Renal cortex interstitium (tissue), 11 donors: ENCODE data around the gene LUC7L2. TPM values are rescaled to one million over a fixed set of nuclear protein-coding genes. Genes with fewer than 3 reads are reported as not detected.
"Not testable (repeated sequence)": the region's sequence is repeated elsewhere in the genome, so short reads cannot be mapped to it uniquely, and the experiment has no call there.

Experiments
- DNase-seq, 11 donors: peaks; one replicate each; pipeline ENCODE4 v3.0.0-alpha.2; 2013; ENCODE audit warnings: low read depth in 9 of 11, low spot score in 4 of 11; ENCODE audit errors: extremely low read depth in 1 of 11
- polyA plus RNA-seq, 3 donors: library from polyadenylated mRNA; unstranded; fragments of 120-200 nt; gene quantifications; one replicate each; pipeline ENCODE4 v1.2.1, GENCODE V29; 2013; ENCODE audit not compliant: insufficient read length in 3 of 3

LUC7L2 gene
- polyA plus RNA-seq, 3 donors, result 118 to 182 (median 151) TPM

DNA sequence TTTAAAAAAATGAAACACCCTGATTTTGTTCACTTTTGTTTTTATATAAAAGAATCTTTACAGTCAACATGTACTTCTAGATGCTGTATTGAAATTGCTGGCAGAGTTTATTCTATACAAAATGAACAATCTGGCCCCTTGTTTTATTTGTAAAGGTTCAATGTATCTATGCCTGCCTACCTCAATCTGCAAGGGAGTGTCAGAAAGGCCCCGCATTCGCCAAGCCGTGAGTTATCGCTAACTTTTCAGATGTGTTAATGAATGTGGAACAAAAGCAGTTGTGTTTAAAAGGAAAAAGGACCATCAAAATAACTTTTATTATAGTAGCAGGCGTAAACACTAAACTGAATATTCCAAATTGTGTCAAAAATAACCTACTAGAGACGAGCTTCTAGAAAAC, 14.6 kb downstream of the LUC7L2 start:
- no peak for DNase-seq

DNA sequence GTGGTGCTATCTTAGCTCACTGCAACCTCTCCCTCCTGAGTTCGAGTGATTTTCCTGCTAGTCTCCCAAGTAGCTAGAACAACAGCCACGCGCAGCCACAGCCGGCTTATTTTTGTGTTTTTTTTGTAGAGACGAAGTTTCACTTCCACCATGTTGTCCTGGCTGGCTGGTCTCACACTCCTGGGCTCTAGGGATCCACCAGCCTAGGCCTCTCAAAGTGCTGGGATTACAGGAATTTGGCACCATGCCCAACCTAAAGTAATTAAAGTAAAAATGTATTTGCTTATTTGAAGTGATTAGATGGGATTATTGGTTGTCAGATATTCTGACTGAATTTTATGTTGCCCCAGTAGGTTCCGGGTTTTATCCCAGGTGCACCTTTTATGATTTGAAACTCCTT, 22.7 kb downstream of the LUC7L2 start:
- DNase-seq, result no peak

DNA sequence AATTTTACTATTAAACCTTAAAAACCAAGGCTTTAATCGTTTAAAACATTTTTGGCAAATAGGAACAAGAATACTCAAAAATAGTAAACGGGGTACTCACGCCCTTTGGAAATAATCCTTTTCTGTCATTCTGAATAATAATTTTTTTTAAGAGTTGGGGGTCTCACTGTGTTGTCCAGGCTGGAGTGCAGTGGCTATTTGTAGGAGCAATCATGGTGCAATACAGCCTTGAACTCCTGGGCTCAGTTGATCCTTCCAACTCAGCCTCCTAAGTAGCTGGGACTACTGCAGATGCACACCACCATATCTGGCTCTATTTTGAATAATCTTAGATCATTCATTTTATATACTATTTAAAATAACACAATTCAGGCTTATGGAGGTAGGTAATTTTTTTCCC, 24.9 kb downstream of the LUC7L2 start:
- no peak for DNase-seq

DNA sequence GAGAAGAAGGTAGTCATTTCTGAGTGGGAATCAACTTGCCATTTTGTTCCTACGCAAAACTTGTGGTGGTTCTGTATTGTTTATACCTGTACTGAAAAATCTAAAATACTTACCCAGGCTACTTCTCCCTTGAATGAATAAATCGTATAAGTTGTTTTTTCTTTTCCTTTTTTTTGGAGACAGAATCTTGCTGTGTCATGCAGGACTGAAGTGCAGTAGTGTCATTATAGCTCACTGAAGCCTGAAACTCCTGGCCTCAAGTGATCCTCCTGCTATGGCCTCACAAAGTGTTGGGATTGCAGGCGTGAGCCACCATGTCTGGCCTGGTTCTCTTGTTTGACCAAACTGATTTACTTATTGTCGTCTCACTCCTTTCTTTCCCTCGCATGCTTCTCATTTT, 27.9 kb downstream of the LUC7L2 start:
- no peak for DNase-seq

DNA sequence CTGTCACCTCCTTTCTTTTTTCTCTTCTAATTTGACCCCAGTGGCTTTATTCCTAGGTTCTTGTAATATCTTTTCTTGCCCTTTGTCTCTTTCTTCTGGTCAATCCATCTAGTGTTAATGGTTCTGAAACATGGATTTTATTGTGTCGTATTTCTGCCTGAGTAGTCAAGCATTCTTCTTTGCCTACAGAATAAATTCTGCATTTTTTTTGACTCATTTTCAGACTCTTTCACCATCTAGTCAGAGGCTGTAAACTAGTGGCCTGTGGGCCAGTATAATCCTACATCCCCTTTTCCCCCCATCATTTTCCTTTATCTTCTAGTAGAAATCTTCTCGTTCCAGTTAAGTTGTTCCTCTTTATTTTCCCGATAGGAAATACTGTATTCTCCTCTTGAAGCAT, 29.4 kb downstream of the LUC7L2 start:
- no peak for DNase-seq

DNA sequence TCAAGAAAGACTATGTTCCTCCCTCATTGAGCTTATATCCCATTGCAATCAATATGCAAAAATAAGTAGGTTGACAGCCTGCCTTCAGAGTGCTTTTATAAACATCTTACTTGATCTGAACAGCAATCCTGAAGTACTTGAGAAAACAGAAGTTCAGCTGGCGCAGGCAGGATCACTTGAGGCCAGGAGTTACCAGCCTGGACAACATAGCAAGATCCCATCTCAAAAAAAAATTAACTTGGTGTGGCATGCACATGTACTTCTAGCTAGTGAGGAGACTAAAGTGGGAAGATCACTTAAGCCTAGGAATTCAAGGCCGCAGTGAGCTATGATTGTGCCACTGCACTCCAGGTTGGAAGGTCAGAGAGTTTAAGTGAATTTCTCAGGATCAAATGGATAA, 30.1 kb downstream of the LUC7L2 start:
- DNase-seq, result no peak

DNA sequence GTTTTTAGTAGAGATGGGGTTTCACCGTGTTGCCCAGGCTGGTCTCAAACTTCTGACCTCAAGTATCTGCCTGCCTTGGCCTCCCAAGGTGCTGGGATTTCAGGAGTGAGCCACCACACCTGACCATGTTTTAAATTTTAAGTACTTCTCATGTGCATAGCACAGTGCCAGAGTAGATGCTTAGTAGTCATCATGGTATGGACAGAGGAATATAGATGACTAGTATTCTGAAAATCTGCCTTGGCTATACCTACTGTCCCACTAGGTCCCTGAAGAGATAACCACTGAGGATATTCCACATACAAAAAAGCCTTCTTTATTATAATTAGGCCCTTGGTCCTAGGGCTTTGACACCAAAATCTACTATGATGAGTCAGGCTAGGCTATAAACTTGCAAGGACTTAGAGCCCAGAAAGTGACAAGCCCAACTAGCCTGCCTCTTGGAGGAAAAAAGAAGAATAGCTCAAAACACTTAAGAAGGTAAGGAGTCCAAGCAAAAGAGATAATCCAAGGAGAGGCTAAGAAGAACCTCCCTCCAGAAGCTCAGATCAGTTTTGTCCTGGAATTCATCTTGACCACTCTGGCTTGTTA, 34.0 kb downstream of the LUC7L2 start:
- no peak for DNase-seq

DNA sequence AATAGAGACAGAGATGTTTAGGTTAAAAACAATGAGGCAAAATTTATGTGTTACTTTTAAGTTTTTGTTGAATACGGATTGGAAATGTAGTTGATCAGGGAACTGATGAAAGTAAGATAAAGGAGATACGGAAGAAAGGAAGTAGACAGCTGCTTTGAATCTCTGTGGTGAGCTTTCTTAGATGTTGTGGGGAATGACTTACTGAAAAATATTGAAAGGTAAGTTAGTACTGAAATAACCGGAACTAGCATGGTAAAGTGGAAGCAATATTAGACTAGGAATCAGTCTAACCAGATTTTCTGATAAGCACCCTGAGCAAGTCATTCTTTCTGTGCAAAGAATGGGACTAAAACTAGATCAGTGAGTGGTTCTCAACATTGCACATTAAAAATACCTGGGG, 34.8 kb downstream of the LUC7L2 start:
- DNase-seq, result no peak

DNA sequence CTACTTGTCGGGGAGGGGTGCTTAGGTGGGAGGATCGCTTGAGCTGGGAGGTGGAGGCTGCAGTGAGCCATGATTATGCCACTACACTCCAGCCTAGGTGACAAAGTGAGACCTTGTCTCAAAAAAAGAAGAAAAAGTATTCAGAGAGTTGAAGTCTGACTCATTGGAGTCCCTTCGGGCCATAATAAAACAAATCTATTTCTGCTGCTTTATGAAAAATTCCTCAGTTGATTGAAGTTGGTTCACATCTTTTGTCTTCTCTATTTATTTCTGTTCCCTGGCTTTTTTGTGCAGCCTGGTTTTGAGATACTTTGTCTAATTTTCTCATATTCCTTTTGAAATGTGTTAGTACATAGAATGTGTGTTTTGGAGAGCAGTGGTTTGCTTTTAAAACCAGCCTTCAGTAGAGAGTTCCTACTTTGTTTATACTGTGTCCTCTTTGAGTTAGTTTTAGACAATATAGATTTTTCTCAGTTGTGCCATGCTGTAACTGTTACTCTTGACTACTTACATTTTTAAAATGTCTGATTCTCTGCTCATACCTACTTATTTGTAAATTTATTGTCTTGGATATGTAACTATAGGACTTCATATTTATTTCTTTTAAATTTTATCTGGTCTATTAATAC, 36.7 kb downstream of the LUC7L2 start:
- no peak for DNase-seq

DNA sequence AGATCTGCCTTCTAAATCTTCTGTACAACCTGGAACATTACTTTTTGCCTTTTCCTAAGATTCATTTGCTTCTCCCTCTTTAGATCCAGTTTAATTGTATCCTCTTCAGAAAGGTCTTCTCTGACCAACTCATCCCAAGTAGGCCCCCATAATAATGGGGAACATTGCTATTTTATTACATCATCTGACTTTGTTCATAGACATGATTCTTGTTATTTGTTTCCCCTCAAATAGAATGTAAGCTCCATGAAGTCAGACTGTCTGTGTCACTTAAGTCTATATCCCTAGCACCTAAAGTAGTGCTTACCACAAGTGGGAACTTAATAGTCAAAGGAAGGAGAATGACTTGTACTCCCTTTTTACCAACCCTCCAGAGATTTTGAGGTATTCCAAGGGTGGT, 37.5 kb downstream of the LUC7L2 start:
- DNase-seq, result no peak

DNA sequence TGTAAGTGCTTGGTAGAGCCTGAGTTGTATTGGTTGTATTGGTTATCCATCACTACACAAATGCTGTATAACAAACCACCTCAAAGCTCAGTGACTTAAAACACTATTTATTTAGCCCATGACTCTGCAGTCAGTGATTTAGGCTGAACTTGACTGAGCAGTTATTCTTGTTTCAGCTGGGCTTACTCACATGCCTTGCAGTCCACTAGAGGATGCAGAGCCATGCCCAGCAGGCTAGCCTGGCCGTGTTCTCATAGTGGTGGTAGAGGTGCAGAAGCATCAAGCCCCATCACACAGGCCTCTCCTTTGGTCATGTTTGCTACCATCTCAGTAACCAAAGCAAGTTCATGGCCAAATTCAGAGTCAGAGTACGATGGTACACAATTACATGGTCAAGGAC, 43.9 kb downstream of the LUC7L2 start:
- no peak for DNase-seq

DNA sequence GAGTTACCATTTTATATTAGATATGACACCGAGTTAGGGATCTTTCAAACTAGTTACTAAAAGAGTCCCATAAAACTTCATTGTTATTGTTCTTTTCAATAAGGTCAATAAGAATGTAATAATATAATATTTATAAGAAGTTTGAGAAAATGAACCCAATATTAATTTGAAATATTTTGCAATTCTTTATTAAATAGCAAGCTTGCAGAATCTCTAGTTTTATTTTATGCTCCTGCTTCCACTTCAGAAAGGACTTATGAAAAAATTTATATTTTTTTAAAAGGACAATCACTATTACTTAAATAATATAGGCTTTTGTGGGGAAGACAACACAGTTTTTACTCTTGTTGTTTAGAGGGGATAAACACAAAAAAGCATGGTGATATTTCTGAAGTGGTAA, 47.9 kb downstream of the LUC7L2 start:
- no peak for DNase-seq

DNA sequence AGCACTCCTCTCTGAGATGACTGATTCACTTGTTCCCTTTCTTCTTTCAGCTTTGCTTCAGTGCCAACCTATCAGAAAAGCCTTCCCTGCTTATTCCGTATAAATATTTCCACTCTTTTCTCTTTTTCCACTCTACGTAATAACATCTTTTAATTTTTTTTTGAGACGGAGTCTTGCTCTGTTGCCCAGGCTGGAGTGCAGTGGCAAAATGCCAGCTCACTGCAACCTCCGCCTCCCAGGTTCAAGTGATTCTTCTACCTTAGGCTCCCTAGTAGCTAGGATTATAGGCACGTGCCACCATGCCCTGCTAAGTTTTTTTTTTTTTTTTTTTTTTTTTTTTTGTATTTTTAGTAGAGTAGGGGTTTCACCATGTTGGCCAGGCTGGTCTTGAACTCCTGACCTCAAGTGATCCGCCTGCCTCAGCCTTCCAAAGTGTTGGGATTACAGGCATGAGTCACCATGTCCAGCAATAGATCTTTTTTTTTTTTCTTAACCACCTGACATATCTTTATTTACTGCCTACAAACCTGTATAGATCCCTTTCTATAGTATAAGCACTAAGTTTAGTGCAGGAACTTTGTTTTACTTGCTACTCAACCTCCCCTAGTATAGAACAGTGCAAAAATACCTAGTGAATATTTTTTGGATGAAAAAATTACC, 55.2 kb downstream of the LUC7L2 start:
- DNase-seq, result not testable (repeated sequence)

DNA sequence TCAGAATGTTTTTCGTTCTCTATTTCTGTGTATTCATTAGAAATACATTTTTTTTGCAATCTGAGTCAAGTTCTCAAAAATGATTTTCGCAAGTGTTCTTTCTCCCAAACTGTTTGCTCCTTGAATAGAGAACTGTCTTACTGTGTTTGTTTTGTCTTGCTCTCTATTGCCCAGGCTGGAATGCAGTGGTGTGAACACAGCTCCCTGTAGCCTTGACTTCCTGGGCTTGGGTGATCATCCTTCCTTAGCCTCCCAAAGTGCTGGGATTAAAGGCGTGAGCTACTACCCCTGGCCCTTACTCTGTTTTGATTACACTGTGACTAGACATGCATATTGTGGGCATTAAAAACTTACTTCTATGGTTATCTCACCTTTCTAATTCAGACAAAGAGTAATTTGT, 56.7 kb downstream of the LUC7L2 start:
- DNase-seq, result no peak

DNA sequence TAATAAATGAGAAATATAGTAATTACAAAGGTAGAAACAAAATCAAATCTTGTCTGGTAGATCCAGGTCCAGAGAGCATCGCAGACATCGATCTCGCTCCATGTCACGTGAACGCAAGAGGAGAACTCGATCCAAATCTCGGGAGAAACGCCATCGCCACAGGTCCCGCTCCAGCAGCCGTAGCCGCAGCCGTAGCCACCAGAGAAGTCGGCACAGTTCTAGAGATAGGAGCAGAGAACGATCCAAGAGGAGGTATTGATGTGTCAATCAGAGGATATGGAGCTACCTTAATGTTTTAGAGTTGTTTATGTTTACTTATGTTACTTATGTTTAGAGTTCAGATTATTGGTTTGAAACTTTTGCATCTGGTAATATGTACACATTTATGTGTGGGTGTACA, 57.8 kb downstream of the LUC7L2 start:
- no peak for DNase-seq

DNA sequence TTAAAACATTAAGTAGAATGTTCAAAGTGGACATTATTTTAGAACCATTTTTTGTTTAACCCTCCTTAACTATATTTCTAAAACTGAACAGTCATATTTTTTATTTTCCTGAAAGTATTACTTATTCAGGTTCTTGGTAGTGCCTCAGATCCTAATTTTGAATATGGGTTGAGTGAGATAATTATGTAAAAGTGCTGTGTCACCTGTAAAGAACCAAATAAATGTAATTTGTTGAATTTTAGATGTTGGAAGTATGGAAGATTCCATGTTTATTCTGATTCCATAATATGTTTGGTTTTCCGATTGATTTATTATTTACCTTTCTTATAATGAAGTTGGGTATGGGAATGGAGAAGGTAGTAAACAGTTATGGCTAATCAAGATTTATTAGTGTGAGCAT, 61.4 kb downstream of the LUC7L2 start:
- DNase-seq, result no peak

DNA sequence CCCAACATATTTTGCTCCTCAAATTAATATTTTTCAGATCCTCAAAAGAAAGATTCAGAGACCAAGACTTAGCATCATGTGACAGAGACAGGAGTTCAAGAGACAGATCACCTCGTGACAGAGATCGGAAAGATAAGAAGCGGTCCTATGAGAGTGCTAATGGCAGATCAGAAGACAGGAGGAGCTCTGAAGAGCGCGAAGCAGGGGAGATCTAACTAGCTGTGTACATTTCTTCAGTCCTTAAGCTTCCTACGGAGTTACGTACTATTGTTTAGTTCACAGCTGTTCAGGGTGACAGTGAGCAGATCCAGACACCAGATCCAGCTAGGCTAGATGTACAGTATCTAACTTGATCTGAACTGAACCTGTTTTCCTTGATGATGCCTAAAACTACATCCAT, 62.4 kb downstream of the LUC7L2 start:
- no peak for DNase-seq

DNA sequence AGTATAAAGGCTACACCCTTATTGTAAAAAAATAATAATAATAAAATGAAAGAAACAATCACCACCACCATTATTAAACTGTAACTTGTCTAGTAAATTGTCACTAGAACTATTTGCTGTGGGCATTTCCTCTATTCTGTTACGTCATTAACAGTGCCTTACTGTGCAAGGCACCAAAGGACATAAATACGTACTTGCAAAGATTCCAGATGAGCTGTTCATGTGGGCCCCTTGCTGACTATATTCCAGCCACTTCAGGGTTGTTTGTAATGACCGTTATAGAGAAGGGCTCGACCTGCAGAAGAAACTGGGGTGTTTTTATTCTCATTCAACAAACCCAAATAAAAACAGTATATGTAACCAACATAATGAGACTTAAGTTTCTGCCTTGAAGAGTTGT, 63.4 kb downstream of the LUC7L2 start:
- no peak for DNase-seq

DNA sequence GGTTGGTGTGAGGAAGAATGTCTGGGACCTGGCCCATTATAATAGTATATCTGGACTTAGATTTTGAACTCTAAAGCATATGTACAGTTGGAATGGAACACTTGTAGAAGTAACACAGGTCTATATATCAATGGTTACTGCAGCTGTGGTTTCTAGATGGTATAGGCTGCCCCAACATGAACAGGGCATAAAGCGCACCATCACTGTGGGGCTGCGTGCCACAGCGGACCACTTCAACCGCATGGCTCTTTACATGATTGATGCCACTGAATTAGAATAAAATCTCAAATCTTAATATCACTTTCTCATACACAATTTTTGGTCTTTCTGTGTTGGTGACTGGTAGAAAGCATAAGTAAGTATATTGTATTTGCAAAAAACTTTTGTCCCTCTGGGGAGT, 64.3 kb downstream of the LUC7L2 start:
- DNase-seq, result no peak

DNA sequence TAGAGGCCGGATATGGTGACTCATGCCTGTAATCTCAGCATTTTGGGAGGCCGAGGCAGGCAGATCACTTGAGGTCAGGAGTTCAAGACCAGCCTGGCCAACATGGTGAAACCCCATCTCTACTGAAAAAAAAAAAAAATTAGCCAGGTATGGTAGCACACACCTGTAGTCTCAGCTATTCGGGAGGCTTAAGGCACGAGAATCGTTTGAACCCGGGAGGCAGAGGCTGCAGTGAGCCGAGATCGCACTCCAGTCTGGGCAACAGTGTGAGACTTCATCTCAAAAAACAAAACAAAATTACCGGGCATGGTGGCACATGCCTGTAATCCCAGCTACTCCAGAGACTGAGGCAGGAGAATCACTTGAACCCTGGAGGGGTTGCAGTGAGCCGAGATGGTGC, 66.0 kb downstream of the LUC7L2 start:
- DNase-seq, result not testable (repeated sequence)
